Measurements from ENCODE around the gene S1PR3. TPM values are rescaled to one million over a fixed set of nuclear protein-coding genes. Genes with fewer than 3 reads are reported as not detected.

Gene S1PR3
- total and polyA plus RNA-seq, 7 experiments from 2014 or later = 0.19 to 26.0 (median 0.22) TPM; not detected in 4

DNA sequence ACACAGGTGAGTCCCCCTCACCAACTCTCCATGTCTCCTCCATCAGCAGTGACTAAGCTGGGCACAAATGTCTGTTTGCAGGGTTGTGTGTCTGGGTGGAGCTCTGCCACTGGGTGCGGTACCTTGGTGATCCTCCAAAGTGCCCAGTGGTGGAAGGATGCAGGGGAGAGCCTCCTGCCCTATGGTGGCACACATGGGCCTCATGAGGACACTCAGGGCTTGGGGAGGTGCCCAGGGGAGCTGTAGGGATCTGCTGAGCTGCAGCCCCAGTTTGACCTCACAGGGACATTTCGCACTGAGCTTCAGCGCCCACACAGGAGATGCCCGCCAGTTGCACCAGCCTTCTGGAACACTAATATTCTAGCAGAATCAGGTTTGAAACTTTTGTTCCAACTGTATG is 29.5 kb downstream of the S1PR3 start:
- H3K9me3 Mint-ChIP-seq = peaks cover 0 to 9% (median 0%) of the 10 kb centered on the region in 11 donors
- no peaks in the 10 kb centered on the region for H3K9me3 ChIP-seq (ENCODE audit: control insufficient read depth in 2 of 3, low read length in 3 of 3)
- ChIA-PET CTCF (no interaction called here), POLR2A (no interaction called here)
- no peaks in the 10 kb centered on the region for H3K4me1 ChIP-seq (ENCODE audit: control insufficient read depth in 2 of 2, insufficient read depth in 2 of 2, low read length in 2 of 2)
- ATAC-seq (no peak), DNase-seq (no peak)
- intact Hi-C loops (cut with micrococcal nuclease) = no loop called here
- H3K27me3 ChIP-seq (ENCODE audit: control insufficient read depth in 2 of 2, insufficient read depth in 2 of 2, low read length in 2 of 2) = no peaks in the 10 kb centered on the region
- no peak overlapping the region for H3K27ac Mint-ChIP-seq
- no peak overlapping the region for H3K4me3 Mint-ChIP-seq
- H3K4me1 Mint-ChIP-seq = peaks cover 0 to 1% (median 0%) of the 10 kb centered on the region in 7 donors
- H3K27ac ChIP-seq (ENCODE audit: low read depth, low read length) = no peak overlapping the region
- H3K4me3 ChIP-seq (ENCODE audit: low read length) = no peak overlapping the region
- no peaks in the 10 kb centered on the region for H3K36me3 Mint-ChIP-seq
- peaks cover 0 to 14% (median 10%) of the 10 kb centered on the region in 5 donors for H3K27me3 Mint-ChIP-seq
- H3K36me3 ChIP-seq (ENCODE audit: control insufficient read depth in 2 of 3, insufficient read depth in 3 of 3, low read length in 3 of 3) = no peaks in the 10 kb centered on the region

DNA sequence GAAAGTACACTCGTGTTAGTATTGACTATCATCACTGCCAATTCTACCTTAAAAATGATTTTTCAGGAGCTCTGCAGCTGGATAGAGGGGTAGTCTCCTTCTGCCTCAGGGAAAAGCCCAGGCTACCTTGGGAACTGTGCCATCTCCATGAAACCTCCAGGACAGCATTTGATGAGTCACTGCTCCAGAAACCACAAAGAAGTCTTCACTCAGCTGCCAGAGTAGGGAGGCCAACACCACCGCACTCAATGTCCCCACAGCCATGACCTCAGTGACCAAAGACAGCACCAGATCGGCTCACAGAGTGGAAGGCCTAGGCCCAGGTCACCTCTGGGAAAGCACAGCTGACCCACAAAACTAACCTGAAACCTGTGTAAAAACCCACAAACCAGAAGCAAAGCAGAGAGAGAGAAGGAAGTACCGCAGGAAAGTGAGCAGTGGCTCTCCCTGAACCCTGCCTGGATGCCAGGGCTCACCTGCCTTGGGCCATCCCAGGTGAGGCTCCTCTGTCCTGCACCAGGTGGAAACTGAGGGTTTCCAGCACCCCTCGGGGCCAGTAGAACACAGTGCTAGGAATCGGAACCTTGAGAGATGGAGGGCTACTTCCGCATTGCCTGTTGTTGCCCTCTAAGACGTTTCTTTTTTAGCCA is 30.0 kb downstream of the S1PR3 start:
- peak overlapping the region in 1 of 9 donors; percentile 69 for H3K27ac Mint-ChIP-seq

DNA sequence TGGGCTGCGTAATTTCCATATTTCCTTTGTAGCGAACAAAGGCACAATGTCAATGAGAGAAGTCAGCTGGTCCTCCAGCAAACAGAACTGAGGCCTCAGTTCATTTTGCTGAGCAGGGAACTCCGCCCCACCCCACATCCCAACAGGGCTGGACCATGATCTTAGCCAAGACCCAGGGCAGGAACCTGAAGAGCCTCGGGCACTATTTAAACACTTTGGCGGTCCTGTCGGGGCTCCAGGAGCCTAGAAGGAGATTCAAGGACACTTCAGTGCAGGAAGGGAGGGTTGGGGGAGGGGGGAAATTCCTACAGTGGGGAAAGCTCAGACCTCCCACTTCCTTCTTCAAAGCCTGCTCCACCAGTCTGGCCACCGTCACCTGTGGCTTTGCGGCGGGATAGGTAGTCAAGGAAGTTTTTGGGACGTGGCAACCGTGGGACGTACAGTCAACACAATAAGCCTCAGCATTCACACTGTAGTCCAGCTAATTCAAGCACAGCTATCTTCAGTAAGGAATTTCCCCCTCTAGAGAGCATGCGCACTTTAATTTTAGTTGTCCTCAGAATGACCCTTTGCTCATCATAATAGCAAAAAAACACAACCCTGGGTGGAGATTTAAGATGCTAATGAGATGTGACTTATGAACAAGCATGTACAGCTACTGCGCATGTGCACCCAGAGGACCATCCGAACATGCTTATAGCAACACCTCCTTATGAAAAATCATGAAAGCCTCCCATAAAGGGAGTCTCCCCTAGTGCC is 30.9 kb downstream of the S1PR3 start:
- H3K27ac ChIP-seq (ENCODE audit: low read depth, low read length) = no peak overlapping the region
- ChIA-PET CTCF (no interaction called here), POLR2A (no interaction called here)
- H3K4me3 ChIP-seq (ENCODE audit: low read length) = no peak overlapping the region
- Mint-ChIP-seq H3K27ac (no peak overlapping the region), H3K9me3 (peaks cover 0 to 9% (median 0%) of the 10 kb centered on the region in 11 donors), H3K27me3 (peaks cover 0 to 17% (median 6%) of the 10 kb centered on the region in 5 donors), H3K36me3 (no peaks in the 10 kb centered on the region), H3K4me3 (no peak overlapping the region), H3K4me1 (peaks cover 0 to 1% (median 0%) of the 10 kb centered on the region in 7 donors)
- no peaks in the 10 kb centered on the region for H3K27me3 ChIP-seq (ENCODE audit: control insufficient read depth in 2 of 2, insufficient read depth in 2 of 2, low read length in 2 of 2)
- no peaks in the 10 kb centered on the region for H3K9me3 ChIP-seq (ENCODE audit: control insufficient read depth in 2 of 3, low read length in 3 of 3)
- ATAC-seq (no peak), DNase-seq (no peak)
- H3K36me3 ChIP-seq (ENCODE audit: control insufficient read depth in 2 of 3, insufficient read depth in 3 of 3, low read length in 3 of 3) = no peaks in the 10 kb centered on the region
- intact Hi-C loops (cut with micrococcal nuclease) = no loop called here
- H3K4me1 ChIP-seq (ENCODE audit: control insufficient read depth in 2 of 2, insufficient read depth in 2 of 2, low read length in 2 of 2) = no peaks in the 10 kb centered on the region

More for the DNA sequence above, 30.0 kb downstream of the S1PR3 start:
- Mint-ChIP-seq H3K4me3 (no peak overlapping the region), H3K36me3 (no peaks in the 10 kb centered on the region), H3K4me1 (peaks cover 0 to 1% (median 0%) of the 10 kb centered on the region in 7 donors), H3K9me3 (peaks cover 0 to 9% (median 0%) of the 10 kb centered on the region in 11 donors), H3K27me3 (peaks cover 0 to 11% (median 9%) of the 10 kb centered on the region in 5 donors)
- ATAC-seq (peak; percentile 22), DNase-seq (no peak)
- no peaks in the 10 kb centered on the region for H3K9me3 ChIP-seq (ENCODE audit: control insufficient read depth in 2 of 3, low read length in 3 of 3)
- no peaks in the 10 kb centered on the region for H3K27me3 ChIP-seq (ENCODE audit: control insufficient read depth in 2 of 2, insufficient read depth in 2 of 2, low read length in 2 of 2)
- ChIA-PET POLR2A (interaction anchor here (0.5 kb wide), 1 partner anchor 55 kb away, joined by 3 read pairs; no protein-coding TSS in a partner anchor), CTCF (no interaction called here)
- no peak overlapping the region for H3K4me3 ChIP-seq (ENCODE audit: low read length)
- no peaks in the 10 kb centered on the region for H3K4me1 ChIP-seq (ENCODE audit: control insufficient read depth in 2 of 2, insufficient read depth in 2 of 2, low read length in 2 of 2)
- intact Hi-C loops (cut with micrococcal nuclease) = no loop called here
- no peaks in the 10 kb centered on the region for H3K36me3 ChIP-seq (ENCODE audit: control insufficient read depth in 2 of 3, insufficient read depth in 3 of 3, low read length in 3 of 3)
- no peak overlapping the region for H3K27ac ChIP-seq (ENCODE audit: low read depth, low read length)

DNA sequence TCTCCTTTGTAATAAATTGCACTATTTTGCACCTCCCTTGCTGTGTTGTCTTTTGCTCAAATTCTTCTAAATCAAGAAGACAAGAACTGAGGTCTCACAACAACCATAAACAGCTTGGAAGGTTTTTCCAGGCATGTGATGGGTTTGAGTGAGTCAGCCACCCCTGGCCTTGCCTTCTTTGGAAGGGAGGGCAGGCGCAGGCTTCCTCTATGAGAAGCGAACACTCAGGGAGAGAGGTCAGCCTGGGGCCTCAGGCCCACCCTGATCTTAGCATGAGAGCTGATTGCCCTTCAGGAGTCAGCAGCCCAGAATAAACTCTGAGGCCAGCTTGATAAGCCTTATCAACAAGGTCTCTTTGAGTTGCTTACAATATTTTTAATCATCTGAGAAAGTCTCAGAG is 31.6 kb downstream of the S1PR3 start:
- no peak for ATAC-seq
- CTCF ChIA-PET = no interaction called here
- H3K4me3 Mint-ChIP-seq = no peak overlapping the region

DNA sequence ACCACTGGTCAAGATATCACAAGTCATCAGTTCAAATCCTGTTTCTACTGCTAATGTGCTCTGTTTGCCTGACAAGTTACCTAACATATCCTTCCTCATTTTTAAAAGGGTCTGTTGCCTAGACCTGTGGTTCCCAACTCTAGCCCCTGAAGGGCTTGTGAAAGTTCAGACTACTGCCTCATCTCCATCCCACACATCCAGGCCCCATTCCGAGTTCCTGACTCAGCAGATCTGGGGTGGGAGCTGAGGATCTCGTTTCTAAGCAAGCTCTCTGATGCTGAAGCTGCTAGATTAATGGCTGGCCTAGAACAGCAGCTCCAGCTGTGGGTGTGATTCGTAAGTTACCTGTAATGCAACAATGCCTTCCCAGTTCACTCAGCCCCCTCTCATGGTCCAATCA is 32.5 kb downstream of the S1PR3 start:
- DNase-seq (no peak), ATAC-seq (no peak)
- H3K4me3 Mint-ChIP-seq = no peak overlapping the region
- no peaks in the 10 kb centered on the region for H3K4me1 Mint-ChIP-seq
- ChIA-PET POLR2A (no interaction called here), CTCF (no interaction called here)
- Histone ChIP-seq H3K4me3 (ENCODE audit: low read length) (no peak overlapping the region), H3K4me1 (ENCODE audit: control insufficient read depth in 2 of 2, insufficient read depth in 2 of 2, low read length in 2 of 2) (no peaks in the 10 kb centered on the region), H3K27me3 (ENCODE audit: control insufficient read depth in 2 of 2, insufficient read depth in 2 of 2, low read length in 2 of 2) (no peaks in the 10 kb centered on the region), H3K9me3 (ENCODE audit: control insufficient read depth in 2 of 3, low read length in 3 of 3) (no peaks in the 10 kb centered on the region), H3K27ac (ENCODE audit: low read depth, low read length) (no peak overlapping the region), H3K36me3 (ENCODE audit: control insufficient read depth in 2 of 3, insufficient read depth in 3 of 3, low read length in 3 of 3) (no peaks in the 10 kb centered on the region)
- intact Hi-C loops (cut with micrococcal nuclease) = no loop called here
- peak overlapping the region in 1 of 9 donors; percentile 80 for H3K27ac Mint-ChIP-seq
- H3K9me3 Mint-ChIP-seq = peaks cover 0 to 9% (median 0%) of the 10 kb centered on the region in 11 donors
- peaks cover 0 to 20% (median 13%) of the 10 kb centered on the region in 5 donors for H3K27me3 Mint-ChIP-seq
- no peaks in the 10 kb centered on the region for H3K36me3 Mint-ChIP-seq

More for the DNA sequence above, 31.6 kb downstream of the S1PR3 start:
- Mint-ChIP-seq H3K36me3 (no peaks in the 10 kb centered on the region), H3K9me3 (peaks cover 0 to 9% (median 0%) of the 10 kb centered on the region in 11 donors), H3K4me1 (no peaks in the 10 kb centered on the region), H3K27me3 (peaks cover 0 to 16% (median 9%) of the 10 kb centered on the region in 5 donors), H3K27ac (no peak overlapping the region)
- POLR2A ChIA-PET = no interaction called here
- Histone ChIP-seq H3K27ac (ENCODE audit: low read depth, low read length) (no peak overlapping the region), H3K4me1 (ENCODE audit: control insufficient read depth in 2 of 2, insufficient read depth in 2 of 2, low read length in 2 of 2) (no peaks in the 10 kb centered on the region), H3K4me3 (ENCODE audit: low read length) (no peak overlapping the region), H3K36me3 (ENCODE audit: control insufficient read depth in 2 of 3, insufficient read depth in 3 of 3, low read length in 3 of 3) (no peaks in the 10 kb centered on the region), H3K9me3 (ENCODE audit: control insufficient read depth in 2 of 3, low read length in 3 of 3) (no peaks in the 10 kb centered on the region), H3K27me3 (ENCODE audit: control insufficient read depth in 2 of 2, insufficient read depth in 2 of 2, low read length in 2 of 2) (no peaks in the 10 kb centered on the region)
- no peak for DNase-seq
- intact Hi-C loops (cut with micrococcal nuclease) = no loop called here

DNA sequence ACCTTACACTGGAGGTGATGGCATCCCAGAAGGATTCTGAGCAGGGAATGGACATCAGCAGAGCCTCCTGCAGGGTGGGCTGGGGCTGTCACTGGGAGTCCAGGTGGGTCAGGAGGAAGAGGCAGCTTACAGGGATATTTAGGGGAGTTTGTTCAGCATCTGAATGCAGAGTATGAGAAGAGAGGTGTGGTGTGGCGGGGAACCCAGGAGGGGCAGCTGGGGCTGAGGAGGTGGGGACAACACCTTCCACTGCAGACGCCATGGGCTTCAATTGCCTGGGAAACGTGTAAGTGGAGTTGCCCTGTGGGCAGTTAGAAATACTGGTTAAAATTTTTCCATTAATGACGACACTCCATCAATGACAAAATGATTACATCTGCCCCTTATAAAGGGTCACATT is 33.5 kb downstream of the S1PR3 start:
- H3K4me1 Mint-ChIP-seq = no peaks in the 10 kb centered on the region
- ChIA-PET POLR2A (no interaction called here), CTCF (no interaction called here)
- peaks cover 3 to 20% (median 13%) of the 10 kb centered on the region in 5 donors for H3K27me3 Mint-ChIP-seq
- H3K4me3 Mint-ChIP-seq = no peak overlapping the region
- peaks cover 0 to 18% (median 4%) of the 10 kb centered on the region in 11 donors for H3K9me3 Mint-ChIP-seq
- no peaks in the 10 kb centered on the region for H3K36me3 Mint-ChIP-seq
- DNase-seq (no peak), ATAC-seq (no peak)
- no peak overlapping the region for H3K27ac ChIP-seq (ENCODE audit: low read depth, low read length)
- peaks cover 0 to 3% (median 0%) of the 10 kb centered on the region in 3 experiments for H3K9me3 ChIP-seq (ENCODE audit: control insufficient read depth in 2 of 3, low read length in 3 of 3)
- H3K36me3 ChIP-seq (ENCODE audit: control insufficient read depth in 2 of 3, insufficient read depth in 3 of 3, low read length in 3 of 3) = no peaks in the 10 kb centered on the region
- no peak overlapping the region for H3K27ac Mint-ChIP-seq
- intact Hi-C loops (cut with micrococcal nuclease) = no loop called here
- no peaks in the 10 kb centered on the region for H3K4me1 ChIP-seq (ENCODE audit: control insufficient read depth in 2 of 2, insufficient read depth in 2 of 2, low read length in 2 of 2)
- H3K4me3 ChIP-seq (ENCODE audit: low read length) = no peak overlapping the region
- H3K27me3 ChIP-seq (ENCODE audit: control insufficient read depth in 2 of 2, insufficient read depth in 2 of 2, low read length in 2 of 2) = no peaks in the 10 kb centered on the region

Data from naive thymus-derived CD4-positive, alpha-beta T cell (primary cell).